GM13976 (cell line): Measurements from ENCODE around the gene TSPAN1.

Experiments used
- DNase-seq: peaks from one replicate; pipeline ENCODE4 v3.0.0; 2012; ENCODE audit warnings: low spot score
- CTCF ChIP-seq: IDR thresholded peaks from 2 replicates; pipeline ENCODE4 v1.5.1; 2012; ENCODE audit warnings: borderline replicate concordance, mild to moderate bottlenecking; ENCODE audit not compliant: insufficient read depth; ENCODE audit errors: extremely low read depth, missing control alignments, control extremely low read depth
- in situ Hi-C: fragments of 300-500 bp; cut with MboI; formaldehyde crosslinking; loops from one replicate; pipeline ENCODE4 v1.12.0; 2022; ENCODE audit warnings: low sequenced_read_pairs, mixed read lengths, inconsistent platforms; ENCODE audit not compliant: unreplicated experiment

The TSPAN1 gene

DNA sequence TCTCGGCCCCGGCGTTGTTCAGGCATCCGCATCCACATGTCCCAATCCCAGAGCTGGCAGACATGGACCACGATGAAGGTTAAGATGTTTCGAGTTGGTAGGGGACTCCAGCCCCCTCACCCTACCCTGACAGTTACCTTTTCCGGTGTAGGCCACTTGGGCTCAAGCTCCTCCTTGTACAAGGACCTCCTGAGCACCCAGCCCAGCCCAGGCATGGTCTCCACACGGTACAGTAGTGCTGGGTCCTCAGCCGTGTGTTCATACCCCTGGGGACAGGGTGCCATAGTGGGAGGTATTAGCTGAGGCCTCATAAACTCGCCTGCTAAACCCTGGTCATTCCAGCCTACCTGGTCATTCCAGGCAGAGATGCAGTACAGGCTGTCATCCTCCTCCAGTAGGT, 17.3 kb downstream of the TSPAN1 start:
- DNase-seq, result no peak
- in situ Hi-C loops, result no loop called here
- no peak for TF ChIP-seq CTCF

GRCh38 chr1:46193285-46193684, 18.4 kb downstream of the TSPAN1 start:
- DNase-seq, result no peak
- in situ Hi-C loops, result no loop called here
- no peak for TF ChIP-seq CTCF

GRCh38 chr1:46193984-46194570, 19.2 kb downstream of the TSPAN1 start:
- TF ChIP-seq CTCF, result no peak
- no peak for DNase-seq
- in situ Hi-C loops, result no loop called here

DNA sequence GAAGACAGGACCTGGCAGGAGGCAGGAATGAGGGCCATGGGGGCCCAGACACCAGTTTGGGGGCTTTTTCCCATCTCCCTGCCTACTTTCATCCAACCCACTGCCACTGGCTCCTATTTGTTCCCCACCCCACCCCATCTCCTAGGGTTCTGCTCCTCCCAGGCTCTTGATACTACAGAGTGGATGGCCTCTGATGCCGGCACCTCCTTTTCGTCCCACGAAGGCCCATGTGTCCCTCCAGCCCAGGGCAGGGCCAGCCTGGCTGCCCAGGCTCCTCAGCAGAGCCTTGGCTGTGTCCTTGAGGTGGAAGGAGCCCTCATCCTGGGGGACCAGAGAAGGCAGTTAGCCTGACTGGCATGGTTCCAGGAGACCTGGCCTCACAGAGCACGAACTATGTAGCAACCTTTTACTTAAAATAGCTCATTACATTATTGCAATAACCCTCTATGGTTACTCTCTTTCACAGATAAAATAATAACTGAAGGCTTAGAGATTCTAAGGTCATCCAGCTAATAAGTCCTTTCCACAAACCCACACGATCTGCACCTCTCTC, 19.8 kb downstream of the TSPAN1 start:
- no peak for DNase-seq
- in situ Hi-C loops, result no loop called here
- no peak for TF ChIP-seq CTCF

DNA sequence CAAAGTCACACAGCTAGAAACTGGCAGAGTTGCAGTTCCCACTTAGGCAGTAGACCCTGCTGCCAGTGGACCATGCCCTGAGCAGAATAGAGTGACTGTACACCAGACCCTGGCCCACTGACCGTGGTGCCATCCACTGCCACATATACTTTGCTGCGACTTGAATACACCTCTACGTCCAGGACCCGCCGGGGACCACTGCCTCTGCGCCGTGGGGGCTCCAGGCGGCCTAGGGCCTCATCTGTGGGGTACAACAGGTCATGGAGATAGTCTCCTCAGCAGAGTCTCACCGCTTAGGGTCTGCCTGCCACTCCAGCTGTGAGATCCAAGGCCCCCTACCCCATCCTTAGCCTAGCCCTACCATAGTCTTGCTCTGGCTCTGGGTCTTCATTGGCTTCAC, 21.7 kb downstream of the TSPAN1 start:
- DNase-seq, result no peak
- in situ Hi-C loops, result no loop called here
- TF ChIP-seq CTCF, result no peak

DNA sequence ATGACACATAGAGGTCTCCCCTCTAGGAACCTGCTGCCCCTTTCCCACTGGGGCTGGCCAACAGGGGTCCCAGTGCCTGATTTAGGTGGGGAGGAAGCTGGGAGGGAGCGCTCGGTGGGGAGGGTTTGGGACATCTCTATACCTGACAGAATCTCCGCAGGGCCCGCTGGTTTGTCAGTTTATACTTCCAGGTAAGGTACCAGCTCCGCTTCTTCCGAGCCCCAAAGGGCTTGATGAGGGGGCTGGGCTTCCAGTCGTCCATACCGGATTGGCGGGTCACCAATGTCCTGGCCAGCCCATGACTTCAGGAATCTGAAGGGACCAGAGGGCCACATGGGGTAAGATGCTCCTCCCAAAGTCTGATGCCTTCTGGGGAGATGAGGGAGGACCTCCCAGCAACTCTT, 22.7 kb downstream of the TSPAN1 start:
- no peak for TF ChIP-seq CTCF
- no peak for DNase-seq
- in situ Hi-C loops, result no loop called here
